ENCODE data around the gene ZFP36L2.

- no peak for TF ChIP-seq CTCF (IDR thresholded peaks at IDR 0.05; ENCODE audit: insufficient read depth, low read length)
- no peak for TF ChIP-seq GABPA (IDR thresholded peaks at IDR 0.05; ENCODE audit: low read depth)
- no peak for TF ChIP-seq REST (IDR thresholded peaks at IDR 0.05; ENCODE audit: insufficient replicate concordance, low read depth)
Measured at GRCh38 chr2:43188561-43189386, 37.6 kb downstream of the ZFP36L2 start.
